Measurements from ENCODE around the gene COA1. TPM values are rescaled to one million over a fixed set of nuclear protein-coding genes. Genes with fewer than 3 reads are reported as not detected.

COA1 gene
- polyA plus RNA-seq, 1 of the 3 experiments (the other 2 are of a cell fraction), result 42.8 TPM

DNA sequence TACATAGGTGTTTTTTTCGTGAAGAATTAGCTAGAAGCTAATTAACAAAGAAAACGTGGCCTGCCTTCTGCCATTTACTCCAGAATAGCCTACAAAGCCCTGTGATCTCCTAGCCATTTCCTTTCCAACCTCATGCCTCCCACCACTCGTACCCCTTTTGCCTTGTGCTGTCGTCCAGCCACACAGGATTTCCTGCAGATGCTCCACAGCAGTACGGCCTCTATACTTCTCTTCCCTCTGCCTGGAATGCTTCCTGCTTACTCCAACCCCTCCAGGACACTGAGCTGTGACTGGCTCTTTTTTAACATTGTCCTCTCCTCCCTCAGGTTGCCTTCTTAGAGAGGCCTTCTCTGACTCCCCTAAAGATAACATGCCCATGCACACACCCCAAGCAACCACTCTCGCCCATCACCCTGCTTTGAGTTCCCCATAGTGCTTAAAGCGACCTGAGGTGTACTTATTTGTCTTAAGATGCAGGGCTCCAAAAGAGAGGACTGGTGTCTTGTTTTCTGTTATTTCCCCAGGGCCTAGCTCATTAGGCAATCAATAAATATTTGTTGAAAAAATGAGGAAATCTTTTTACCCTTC is 113.7 kb downstream of the COA1 start:
- H3K79me2 ChIP-seq (ENCODE audit: insufficient read depth), result peaks cover 97% of the 10 kb centered on the region

DNA sequence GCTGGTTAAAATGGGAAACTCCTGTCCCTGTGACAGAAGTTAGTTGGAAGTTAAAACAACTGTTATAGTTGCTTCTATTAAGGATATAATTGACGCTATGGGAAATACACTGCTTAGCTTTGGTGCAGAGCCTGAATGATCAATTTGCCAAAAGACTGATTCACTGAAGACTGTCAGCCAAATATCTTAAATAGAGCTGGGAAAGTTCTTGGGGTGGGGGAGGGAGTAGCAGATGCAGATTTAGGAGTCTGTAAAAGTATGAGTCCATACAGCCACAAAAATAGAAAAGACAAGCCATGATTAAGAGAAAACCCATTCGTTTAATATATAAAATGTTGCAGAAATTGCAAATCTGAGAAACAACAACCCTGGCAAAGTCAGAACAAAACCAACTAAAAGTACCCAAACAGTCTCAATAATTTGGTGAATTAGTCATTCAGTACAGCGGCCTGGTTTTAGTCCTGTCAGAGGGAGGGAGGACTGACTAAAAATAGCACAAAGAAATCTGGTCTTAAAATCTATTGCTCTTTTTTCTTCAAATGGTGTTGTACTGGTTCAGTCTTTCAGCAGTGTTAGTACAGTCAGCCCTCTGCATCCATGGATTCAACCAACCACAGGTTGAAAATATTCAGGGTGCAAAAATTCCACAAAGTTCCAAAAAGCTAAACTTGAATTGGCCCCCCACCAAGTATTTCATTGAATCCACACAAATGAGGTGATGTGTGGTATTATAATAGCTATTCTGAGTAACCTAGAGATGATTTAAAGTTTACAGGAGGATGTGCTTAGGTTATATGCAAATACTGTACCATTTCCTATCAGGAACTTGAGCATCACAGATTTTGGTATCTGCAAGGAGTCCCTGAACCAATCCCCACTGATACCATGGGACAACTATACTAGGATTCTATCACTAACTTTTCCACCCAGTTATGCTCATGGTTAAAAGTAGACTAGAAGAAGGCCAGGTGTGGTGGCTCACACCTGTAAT is 116.4 kb downstream of the COA1 start:
- Histone ChIP-seq H3K9ac (peak overlapping the region; percentile 13; the same call in 1 of the 2 replicates), H4K20me1 (ENCODE audit: insufficient read depth) (peaks cover 85% of the 10 kb centered on the region), H3K27ac (ENCODE audit: low read depth in 2 of 2, low read length in 1 of 2) (peak overlapping the region; percentile 64 to 83; a peak in 3 of 4 replicates), H3K4me2 (peak overlapping the region; percentile 46), H3K4me3 (ENCODE audit: low read depth in 2 of 2, low read length in 1 of 2) (no peak overlapping the region), H3K27me3 (ENCODE audit: insufficient read depth) (no peaks in the 10 kb centered on the region), H3K79me2 (ENCODE audit: insufficient read depth) (peaks cover 97% of the 10 kb centered on the region), H3F3A (replicated peaks; ENCODE audit: insufficient read depth) (peaks cover 52% of the 10 kb centered on the region), H3K36me3 (replicated peaks in 1 of 2; ENCODE audit: control insufficient read depth in 1 of 2, insufficient read depth in 2 of 2, low read length in 1 of 2) (peaks cover 63 to 80% of the 10 kb centered on the region in 2 experiments), H3K9me3 (no peaks in the 10 kb centered on the region), H2AFZ (ENCODE audit: low read depth) (no peak overlapping the region), H3K9me2 (no peaks in the 10 kb centered on the region), H3K4me1 (ENCODE audit: control insufficient read depth in 1 of 2, insufficient read depth in 2 of 2, low read depth in 1 of 2, low read length in 1 of 2) (peaks cover 6 to 28% of the 10 kb centered on the region in 2 experiments)
- no peak for DNase-seq
- ChIA-PET POLR2A (interaction anchor here (0.7 kb wide), 1 partner anchor 9 kb away, joined by 3 read pairs; no protein-coding TSS in a partner anchor), CTCF (interaction anchor here (0.6 to 1.9 kb wide), 3 partner anchors 14 to 106 kb away, joined by 3 to 6 read pairs (median 3); no protein-coding TSS in a partner anchor)
- 37% methylated on average over 3 of the region's 3 CpGs for WGBS (ENCODE audit: low lambda C conversion rate)
- TF ChIP-seq, protein P1, sequence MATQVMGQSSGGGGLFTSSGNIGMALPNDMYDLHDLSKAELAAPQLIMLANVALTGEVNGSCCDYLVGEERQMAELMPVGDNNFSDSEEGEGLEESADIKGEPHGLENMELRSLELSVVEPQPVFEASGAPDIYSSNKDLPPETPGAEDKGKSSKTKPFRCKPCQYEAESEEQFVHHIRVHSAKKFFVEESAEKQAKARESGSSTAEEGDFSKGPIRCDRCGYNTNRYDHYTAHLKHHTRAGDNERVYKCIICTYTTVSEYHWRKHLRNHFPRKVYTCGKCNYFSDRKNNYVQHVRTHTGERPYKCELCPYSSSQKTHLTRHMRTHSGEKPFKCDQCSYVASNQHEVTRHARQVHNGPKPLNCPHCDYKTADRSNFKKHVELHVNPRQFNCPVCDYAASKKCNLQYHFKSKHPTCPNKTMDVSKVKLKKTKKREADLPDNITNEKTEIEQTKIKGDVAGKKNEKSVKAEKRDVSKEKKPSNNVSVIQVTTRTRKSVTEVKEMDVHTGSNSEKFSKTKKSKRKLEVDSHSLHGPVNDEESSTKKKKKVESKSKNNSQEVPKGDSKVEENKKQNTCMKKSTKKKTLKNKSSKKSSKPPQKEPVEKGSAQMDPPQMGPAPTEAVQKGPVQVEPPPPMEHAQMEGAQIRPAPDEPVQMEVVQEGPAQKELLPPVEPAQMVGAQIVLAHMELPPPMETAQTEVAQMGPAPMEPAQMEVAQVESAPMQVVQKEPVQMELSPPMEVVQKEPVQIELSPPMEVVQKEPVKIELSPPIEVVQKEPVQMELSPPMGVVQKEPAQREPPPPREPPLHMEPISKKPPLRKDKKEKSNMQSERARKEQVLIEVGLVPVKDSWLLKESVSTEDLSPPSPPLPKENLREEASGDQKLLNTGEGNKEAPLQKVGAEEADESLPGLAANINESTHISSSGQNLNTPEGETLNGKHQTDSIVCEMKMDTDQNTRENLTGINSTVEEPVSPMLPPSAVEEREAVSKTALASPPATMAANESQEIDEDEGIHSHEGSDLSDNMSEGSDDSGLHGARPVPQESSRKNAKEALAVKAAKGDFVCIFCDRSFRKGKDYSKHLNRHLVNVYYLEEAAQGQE (IDR thresholded peaks at IDR 0.05; ENCODE audit: low read depth, low read length), result no peak
- TF ChIP-seq RXRA (IDR thresholded peaks at IDR 0.05; ENCODE audit: borderline replicate concordance, low read depth) (no peak), GABPA (IDR thresholded peaks at IDR 0.05; ENCODE audit: low read depth) (no peak), RCOR1 (IDR thresholded peaks at IDR 0.05; ENCODE audit: low read length) (no peak), POLR2AphosphoS5 (IDR thresholded peaks at IDR 0.05; ENCODE audit: low read depth, low read length) (peak; percentile 33), RAD21 (IDR thresholded peaks at IDR 0.05; ENCODE audit: low read length) (no peak), TAF1 (IDR thresholded peaks at IDR 0.05; ENCODE audit: borderline replicate concordance, low read depth, low read length) (no peak), MXI1 (IDR thresholded peaks at IDR 0.05; ENCODE audit: low read depth, low read length) (no peak), MEF2A (IDR thresholded peaks at IDR 0.05; ENCODE audit: borderline replicate concordance, low read depth) (peak; percentile 96), ELF1 (IDR thresholded peaks at IDR 0.05) (no peak), NRF1 (IDR thresholded peaks at IDR 0.05; ENCODE audit: low read depth, low read length) (no peak), JUND (IDR thresholded peaks at IDR 0.05) (peak; percentile 51)
- TF ChIP-seq, protein P2, sequence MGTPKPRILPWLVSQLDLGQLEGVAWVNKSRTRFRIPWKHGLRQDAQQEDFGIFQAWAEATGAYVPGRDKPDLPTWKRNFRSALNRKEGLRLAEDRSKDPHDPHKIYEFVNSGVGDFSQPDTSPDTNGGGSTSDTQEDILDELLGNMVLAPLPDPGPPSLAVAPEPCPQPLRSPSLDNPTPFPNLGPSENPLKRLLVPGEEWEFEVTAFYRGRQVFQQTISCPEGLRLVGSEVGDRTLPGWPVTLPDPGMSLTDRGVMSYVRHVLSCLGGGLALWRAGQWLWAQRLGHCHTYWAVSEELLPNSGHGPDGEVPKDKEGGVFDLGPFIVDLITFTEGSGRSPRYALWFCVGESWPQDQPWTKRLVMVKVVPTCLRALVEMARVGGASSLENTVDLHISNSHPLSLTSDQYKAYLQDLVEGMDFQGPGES (IDR thresholded peaks at IDR 0.05; ENCODE audit: low read depth, low read length), result no peak
- TF ChIP-seq, protein P3, sequence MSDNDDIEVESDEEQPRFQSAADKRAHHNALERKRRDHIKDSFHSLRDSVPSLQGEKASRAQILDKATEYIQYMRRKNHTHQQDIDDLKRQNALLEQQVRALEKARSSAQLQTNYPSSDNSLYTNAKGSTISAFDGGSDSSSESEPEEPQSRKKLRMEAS (IDR thresholded peaks at IDR 0.05; ENCODE audit: low read depth), result peak; percentile 31; the same call in 1 of the 2 replicates
- TF ChIP-seq, protein P4, sequence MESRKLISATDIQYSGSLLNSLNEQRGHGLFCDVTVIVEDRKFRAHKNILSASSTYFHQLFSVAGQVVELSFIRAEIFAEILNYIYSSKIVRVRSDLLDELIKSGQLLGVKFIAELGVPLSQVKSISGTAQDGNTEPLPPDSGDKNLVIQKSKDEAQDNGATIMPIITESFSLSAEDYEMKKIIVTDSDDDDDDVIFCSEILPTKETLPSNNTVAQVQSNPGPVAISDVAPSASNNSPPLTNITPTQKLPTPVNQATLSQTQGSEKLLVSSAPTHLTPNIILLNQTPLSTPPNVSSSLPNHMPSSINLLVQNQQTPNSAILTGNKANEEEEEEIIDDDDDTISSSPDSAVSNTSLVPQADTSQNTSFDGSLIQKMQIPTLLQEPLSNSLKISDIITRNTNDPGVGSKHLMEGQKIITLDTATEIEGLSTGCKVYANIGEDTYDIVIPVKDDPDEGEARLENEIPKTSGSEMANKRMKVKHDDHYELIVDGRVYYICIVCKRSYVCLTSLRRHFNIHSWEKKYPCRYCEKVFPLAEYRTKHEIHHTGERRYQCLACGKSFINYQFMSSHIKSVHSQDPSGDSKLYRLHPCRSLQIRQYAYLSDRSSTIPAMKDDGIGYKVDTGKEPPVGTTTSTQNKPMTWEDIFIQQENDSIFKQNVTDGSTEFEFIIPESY (IDR thresholded peaks at IDR 0.05; ENCODE audit: borderline replicate concordance, low read depth), result no peak

More for the DNA sequence above, 113.7 kb downstream of the COA1 start:
- Histone ChIP-seq H3K27ac (ENCODE audit: low read depth in 2 of 2, low read length in 1 of 2) (no peak overlapping the region; a peak in 1 of 4 replicates), H3K9ac (no peak overlapping the region), H2AFZ (ENCODE audit: low read depth) (no peak overlapping the region), H4K20me1 (ENCODE audit: insufficient read depth) (peaks cover 91% of the 10 kb centered on the region), H3K9me2 (no peaks in the 10 kb centered on the region), H3K36me3 (replicated peaks in 1 of 2; ENCODE audit: control insufficient read depth in 1 of 2, insufficient read depth in 2 of 2, low read length in 1 of 2) (peaks cover 68 to 86% of the 10 kb centered on the region in 2 experiments), H3K4me3 (ENCODE audit: low read depth in 2 of 2, low read length in 1 of 2) (no peak overlapping the region), H3F3A (replicated peaks; ENCODE audit: insufficient read depth) (peaks cover 50% of the 10 kb centered on the region), H3K9me3 (no peaks in the 10 kb centered on the region), H3K27me3 (ENCODE audit: insufficient read depth) (no peaks in the 10 kb centered on the region), H3K4me1 (ENCODE audit: control insufficient read depth in 1 of 2, insufficient read depth in 2 of 2, low read depth in 1 of 2, low read length in 1 of 2) (peaks cover 6 to 43% of the 10 kb centered on the region in 2 experiments), H3K4me2 (no peak overlapping the region)
- TF ChIP-seq POLR2AphosphoS5 (IDR thresholded peaks at IDR 0.05; ENCODE audit: low read depth, low read length) (peak; percentile 4; the same call in 1 of the 2 replicates), FOXM1 (IDR thresholded peaks at IDR 0.05; ENCODE audit: low read depth) (no peak), YY1 (IDR thresholded peaks at IDR 0.05; ENCODE audit: low read depth) (no peak)
- ChIA-PET POLR2A (no interaction called here), CTCF (interaction anchor here (1.0 to 4.0 kb wide), 5 partner anchors 9 to 105 kb away, joined by 3 to 20 read pairs (median 4); partner anchors contain the start of gene STK17A)
- WGBS (ENCODE audit: low lambda C conversion rate), result 87% methylated on average over 7 of the region's 7 CpGs
- DNase-seq, result no peak
